Heart right ventricle (tissue), 16 donors: Measurements from ENCODE around the gene PYGB. TPM values are rescaled to one million over a fixed set of nuclear protein-coding genes. Genes with fewer than 3 reads are reported as not detected.

Source experiments
- ATAC-seq, 8 donors: fragments of 200-7000 bp; cut with Tn5 transposase; one replicate each; pipeline ENCODE4 v1.9.1; 2020; ENCODE audit warnings: mild to moderate bottlenecking in 8 of 8, moderate library complexity in 8 of 8, moderate number of reproducible peaks in 1 of 8
- DNase-seq, 2 donors: peaks; one replicate each; pipeline ENCODE4 v3.0.0-alpha.2; 2020
- H3K27ac ChIP-seq, 10 donors: fragments of 200-600 bp; sonication (generic) in 2 of 10; one replicate each; pipeline versions ENCODE4 v1.5.0 to v1.8.0; 2020 to 2022; ENCODE audit warnings: mild to moderate bottlenecking in 3 of 10
- H3K27me3 ChIP-seq, 7 donors: fragments of 200-600 bp; one replicate each; pipeline ENCODE4 v1.8.0; 2021 to 2022; ENCODE audit warnings: mild to moderate bottlenecking in 2 of 7
- H3K36me3 ChIP-seq, 9 donors: fragments of 200-600 bp; sonication (generic) in 1 of 9; one replicate each; pipeline versions ENCODE4 v1.5.0 to v1.8.0; 2020 to 2022; ENCODE audit warnings: mild to moderate bottlenecking in 2 of 9
- H3K4me1 ChIP-seq, 9 donors: fragments of 200-600 bp; sonication (generic) in 1 of 9; one replicate each; pipeline versions ENCODE4 v1.5.0 to v1.8.0; 2020 to 2022; ENCODE audit warnings: mild to moderate bottlenecking in 4 of 9
- H3K4me3 ChIP-seq, 10 donors: fragments of 200-600 bp; sonication (generic) in 2 of 10; one replicate each; pipeline versions ENCODE4 v1.5.0 to v1.8.0; 2020 to 2022; ENCODE audit warnings: mild to moderate bottlenecking in 7 of 10, moderate library complexity in 2 of 10
- H3K9me3 ChIP-seq, 11 donors: fragments of 200-600 bp in 10 of 11; sonication (generic) in 2 of 11; one replicate each; pipeline versions ENCODE4 v1.5.0 to v1.8.0; 2013 to 2022; ENCODE audit warnings: mild to moderate bottlenecking in 2 of 11, control low read depth in 1 of 11, moderate library complexity in 1 of 11
- CTCF ChIP-seq, 9 donors: fragments of 200-600 bp; sonication (generic) in 2 of 9; IDR thresholded peaks; one replicate each; pipeline versions ENCODE4 v1.5.0 to v1.8.0; 2021 to 2022; ENCODE audit warnings: antibody characterized with exemption in 9 of 9, mild to moderate bottlenecking in 5 of 9, moderate library complexity in 1 of 9
- WGBS, 2 donors: extraction: QIAGEN DNeasy Blood & Tissue Kit; methylation state at CpG; one replicate each; pipeline ENCODE4 v1.1.7; 2013; ENCODE audit warnings: inconsistent platforms in 1 of 2; 5-methylcytosine and 5-hydroxymethylcytosine counted together
- intact Hi-C, 10 donors: fragments of 100-400 bp; cut with DNase I; formaldehyde crosslinking; loops; one replicate each; pipeline versions ENCODE4 v1.11.1 to v1.14.2; 2022
- polyA plus RNA-seq, 2 donors: library from polyadenylated mRNA; stranded (reverse); fragments of 200-250 nt; gene quantifications; one replicate each; pipeline ENCODE4 v1.2.3, GENCODE V29; 2013
- total RNA-seq, 10 donors: library from RNA; stranded (reverse); fragmentation: NEBNext Ultra II Directional in 3 of 10; extraction: Animal tissue kit (Norgen Biotek cat#: 25700) in 3 of 10; gene quantifications; one replicate each; pipeline versions ENCODE4 v1.2.1 to v1.2.4, GENCODE V29; 2021 to 2023
- donor health status: Arrhythmogenic right ventricular cardiomyopathy.
- donor health status: ischemic (EF 13 %, LVEDD 7.1; RV severe dilation, severe dysfunction).
- donor health status: healthy with polysubstance abuse.
- donor health status: DM: no; HTN: yes; CAD: no.
- donor health status: DM: no; HTN: no; CAD: no.
- donor health status: ischemic (EF 25% LVEDD 6.9; RV normal size, moderate dysfunction).
- donor health status: ischemic (EF 25% LVEDD 5.7; RV mildly dilated, moderate dysfunction).
- donor health status: healthy.
- donor health status: DM: yes; HTN: yes; CAD: no.
- donor health status: Ischemic cardiomyopathy.
- donor health status: ischemic (EF 35%, LVEDD 5.7; RV mildly dilated, moderate dysfunction).
- donor health status: nonischemic (EF 11% LVEDD 7.7; RV severe dilation, severe dysfunction).
- donor health status: DM: yes; HTN: yes; CAD: no.
- donor health status: PGD.
- donor health status: ischemic (EF 29% LVEDD 5.4; RV normal size, mild dysfunction).
- donor health status: nonischemic (EF 23%, LVEDD 6.1; RV moderate dilation, normal function).

PYGB gene
- total and polyA plus RNA-seq, 12 donors, result 83.1 to 462 (median 269) TPM

- H3K27ac ChIP-seq, result peak overlapping the region in 7 of 10 donors; percentile 15 to 85 (median 74)
- peak in 2 of 8 donors; percentile 0 to 1 for ATAC-seq
- no peak for DNase-seq
- TF ChIP-seq CTCF (IDR thresholded peaks at IDR 0.05), result no peak
- no peaks in the 10 kb centered on the region for H3K9me3 ChIP-seq
- WGBS, 2 donors, result 44 to 58% methylated on average over 10 of the region's 10 CpGs
- H3K4me1 ChIP-seq, result peaks cover 24 to 73% (median 45%) of the 10 kb centered on the region in 9 donors
- no peak overlapping the region for H3K4me3 ChIP-seq
- intact Hi-C loops, result loop anchor here in 5 of 10 donors (5.0 to 10.0 kb wide), 3 partner anchors 99 to 299 kb away; partner anchors contain the start of genes APMAP (in 1 of the 5) and ENTPD6 (in 1 of the 5)
- no peaks in the 10 kb centered on the region for H3K27me3 ChIP-seq
- H3K36me3 ChIP-seq, result peaks cover 0 to 91% (median 43%) of the 10 kb centered on the region in 9 donors
These were observed 45.6 kb downstream of the PYGB start for GRCh38 chr20:25293507-25293906.

GRCh38 chr20:25293910-25294458 is 46.1 kb downstream of the PYGB start:
- ATAC-seq (no peak), DNase-seq (no peak)
- peaks cover 0 to 91% (median 39%) of the 10 kb centered on the region in 9 donors for H3K36me3 ChIP-seq
- intact Hi-C loops, result loop anchor here in 5 of 10 donors (5.0 to 10.0 kb wide), 3 partner anchors 99 to 299 kb away; partner anchors contain the start of genes APMAP (in 1 of the 5) and ENTPD6 (in 1 of the 5)
- WGBS, 2 donors, result 73 to 82% methylated on average over 13 of the region's 13 CpGs
- peak overlapping the region in 8 of 10 donors; percentile 26 to 85 (median 72) for H3K27ac ChIP-seq
- no peak for TF ChIP-seq CTCF (IDR thresholded peaks at IDR 0.05)
- H3K4me1 ChIP-seq, result peaks cover 24 to 73% (median 45%) of the 10 kb centered on the region in 9 donors
- no peak overlapping the region for H3K4me3 ChIP-seq
- H3K9me3 ChIP-seq, result no peaks in the 10 kb centered on the region
- H3K27me3 ChIP-seq, result no peaks in the 10 kb centered on the region

- TF ChIP-seq CTCF (IDR thresholded peaks at IDR 0.05), result peak; percentile 36 to 80 (median 63)
- peaks cover 24 to 73% (median 44%) of the 10 kb centered on the region in 9 donors for H3K4me1 ChIP-seq
- peak; percentile 19 to 54 (median 44) for ATAC-seq
- H3K27ac ChIP-seq, result peak overlapping the region; percentile 29 to 85 (median 67)
- H3K4me3 ChIP-seq, result no peak overlapping the region
- no peaks in the 10 kb centered on the region for H3K27me3 ChIP-seq
- peak in 1 of 2 donors; percentile 54 for DNase-seq
- WGBS, 2 donors, result 44 to 52% methylated on average over 22 of the region's 22 CpGs
- intact Hi-C loops, result loop anchor here in 7 of 10 donors (5.0 to 10.0 kb wide), 5 partner anchors 42 to 300 kb away; partner anchors contain the start of genes APMAP (in 1 of the 7) and ENTPD6 (in 1 of the 7)
- no peaks in the 10 kb centered on the region for H3K9me3 ChIP-seq
- H3K36me3 ChIP-seq, result peaks cover 0 to 90% (median 37%) of the 10 kb centered on the region in 9 donors
These were observed 46.8 kb downstream of the PYGB start for GRCh38 chr20:25294459-25295385.
